ENCODE data around the gene TMC1. TPM values are rescaled to one million over a fixed set of nuclear protein-coding genes. Genes with fewer than 3 reads are reported as not detected.
"Not testable (repeated sequence)": the region's sequence is repeated elsewhere in the genome, so short reads cannot be mapped to it uniquely, and the experiment has no call there.

TMC1 gene
- polyA plus RNA-seq, 4 donors: 0.12 to 0.25 TPM; not detected in 2

- no peak overlapping the region for H3K4me3 ChIP-seq (ENCODE audit: low read depth in 1 of 3, low read length in 3 of 3)
- FAIRE-seq (no peak), DNase-seq (peak; percentile 16 to 34)
- H3K9me3 ChIP-seq (ENCODE audit: control insufficient read depth in 2 of 2, insufficient read depth in 1 of 2, low read depth in 1 of 2, low read length in 1 of 2): peaks cover 0 to 17% of the 10 kb centered on the region in 2 donors
- H3K27me3 ChIP-seq (ENCODE audit: control insufficient read depth in 3 of 3, insufficient read depth in 3 of 3, low read length in 3 of 3): no peaks in the 10 kb centered on the region
- H3K4me1 ChIP-seq (ENCODE audit: control insufficient read depth in 3 of 3, insufficient read depth in 2 of 3, low read depth in 1 of 3, low read length in 2 of 3): no peaks in the 10 kb centered on the region
- H3K27ac ChIP-seq (ENCODE audit: low read depth in 1 of 3, low read length in 2 of 3): no peak overlapping the region
- H3K36me3 ChIP-seq (ENCODE audit: control insufficient read depth in 3 of 3, insufficient read depth in 2 of 3, low read depth in 1 of 3, low read length in 3 of 3): no peaks in the 10 kb centered on the region
- WGBS, 3 donors: 65 to 80% (median 76%) methylated on average over 1 of the region's 1 CpG
Observed at GRCh38 chr9:72533322-72533721, 11.9 kb downstream of the TMC1 start.

- no peak for FAIRE-seq
- Histone ChIP-seq H3K9me3 (ENCODE audit: control insufficient read depth in 2 of 2, insufficient read depth in 1 of 2, low read depth in 1 of 2, low read length in 1 of 2) (peaks cover 0 to 17% of the 10 kb centered on the region in 2 donors), H3K4me3 (ENCODE audit: low read depth in 1 of 3, low read length in 3 of 3) (no peak overlapping the region), H3K36me3 (ENCODE audit: control insufficient read depth in 3 of 3, insufficient read depth in 2 of 3, low read depth in 1 of 3, low read length in 3 of 3) (no peaks in the 10 kb centered on the region), H3K27me3 (ENCODE audit: control insufficient read depth in 3 of 3, insufficient read depth in 3 of 3, low read length in 3 of 3) (no peaks in the 10 kb centered on the region), H3K27ac (ENCODE audit: low read depth in 1 of 3, low read length in 2 of 3) (no peak overlapping the region), H3K4me1 (ENCODE audit: control insufficient read depth in 3 of 3, insufficient read depth in 2 of 3, low read depth in 1 of 3, low read length in 2 of 3) (no peaks in the 10 kb centered on the region)
- DNase-seq: no peak
- 81 to 86% (median 81%) methylated on average over 4 of the region's 4 CpGs for WGBS, 3 donors
Observed at GRCh38 chr9:72534931-72535330, 13.5 kb downstream of the TMC1 start.

- Histone ChIP-seq H3K27ac (ENCODE audit: low read depth in 1 of 3, low read length in 2 of 3) (no peak overlapping the region), H3K9me3 (ENCODE audit: control insufficient read depth in 2 of 2, insufficient read depth in 1 of 2, low read depth in 1 of 2, low read length in 1 of 2) (peaks cover 0 to 8% of the 10 kb centered on the region in 2 donors), H3K4me3 (ENCODE audit: low read depth in 1 of 3, low read length in 3 of 3) (no peak overlapping the region), H3K27me3 (ENCODE audit: control insufficient read depth in 3 of 3, insufficient read depth in 3 of 3, low read length in 3 of 3) (no peaks in the 10 kb centered on the region), H3K36me3 (ENCODE audit: control insufficient read depth in 3 of 3, insufficient read depth in 2 of 3, low read depth in 1 of 3, low read length in 3 of 3) (no peaks in the 10 kb centered on the region), H3K4me1 (ENCODE audit: control insufficient read depth in 3 of 3, insufficient read depth in 2 of 3, low read depth in 1 of 3, low read length in 2 of 3) (no peaks in the 10 kb centered on the region)
- FAIRE-seq (no peak), DNase-seq (no peak)
Observed at GRCh38 chr9:72537011-72537545, 15.7 kb downstream of the TMC1 start.

GRCh38 chr9:72537671-72538070 lies 16.3 kb downstream of the TMC1 start:
- no peaks in the 10 kb centered on the region for H3K4me1 ChIP-seq (ENCODE audit: control insufficient read depth in 3 of 3, insufficient read depth in 2 of 3, low read depth in 1 of 3, low read length in 2 of 3)
- FAIRE-seq (no peak), DNase-seq (no peak)
- no peaks in the 10 kb centered on the region for H3K27me3 ChIP-seq (ENCODE audit: control insufficient read depth in 3 of 3, insufficient read depth in 3 of 3, low read length in 3 of 3)
- no peaks in the 10 kb centered on the region for H3K36me3 ChIP-seq (ENCODE audit: control insufficient read depth in 3 of 3, insufficient read depth in 2 of 3, low read depth in 1 of 3, low read length in 3 of 3)
- 72 to 87% (median 84%) methylated on average over 1 of the region's 1 CpG for WGBS, 3 donors
- no peak overlapping the region for H3K4me3 ChIP-seq (ENCODE audit: low read depth in 1 of 3, low read length in 3 of 3)
- H3K9me3 ChIP-seq (ENCODE audit: control insufficient read depth in 2 of 2, insufficient read depth in 1 of 2, low read depth in 1 of 2, low read length in 1 of 2): peaks cover 0 to 8% of the 10 kb centered on the region in 2 donors
- no peak overlapping the region for H3K27ac ChIP-seq (ENCODE audit: low read depth in 1 of 3, low read length in 2 of 3)

DNA sequence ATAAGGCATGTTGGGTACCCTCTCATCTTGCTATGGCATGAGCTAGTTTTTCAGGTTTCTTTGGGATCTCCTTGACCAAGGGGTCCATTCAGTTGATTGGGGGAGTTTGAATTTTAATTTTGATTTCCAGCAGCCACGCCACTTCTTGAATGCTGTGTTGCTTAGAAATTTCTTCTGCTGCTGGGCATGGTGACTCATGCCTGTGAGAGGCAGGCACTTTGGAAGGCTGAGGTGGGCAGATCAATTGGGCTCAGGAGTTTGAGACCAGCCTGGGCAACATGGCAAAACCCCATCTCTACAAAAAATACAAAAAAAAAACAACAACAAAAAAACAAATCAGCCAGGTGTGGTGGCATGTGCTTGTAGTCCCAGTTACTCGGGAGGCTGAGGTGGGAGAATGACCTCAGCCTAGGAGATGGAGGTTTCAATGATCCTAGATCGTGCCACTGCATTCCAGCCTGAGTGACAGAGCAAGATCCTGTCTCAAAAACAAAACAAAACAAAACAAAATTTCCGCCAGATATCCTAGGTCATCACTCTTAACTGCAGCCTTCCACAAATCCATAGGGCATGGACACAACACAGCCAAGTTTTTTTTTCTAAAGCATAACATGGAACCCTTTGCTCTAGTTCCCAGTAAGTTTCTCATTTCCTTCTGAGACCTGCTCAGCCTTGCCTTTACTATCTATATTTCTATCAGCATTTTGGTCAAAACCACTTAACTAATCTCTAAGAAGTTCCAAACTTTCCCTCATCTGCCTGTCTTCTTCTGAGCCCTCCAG lies 17.7 kb downstream of the TMC1 start:
- Histone ChIP-seq H3K36me3 (ENCODE audit: control insufficient read depth in 3 of 3, insufficient read depth in 2 of 3, low read depth in 1 of 3, low read length in 3 of 3) (no peaks in the 10 kb centered on the region), H3K9me3 (ENCODE audit: control insufficient read depth in 2 of 2, insufficient read depth in 1 of 2, low read depth in 1 of 2, low read length in 1 of 2) (peaks cover 0 to 8% of the 10 kb centered on the region in 2 donors), H3K27me3 (ENCODE audit: control insufficient read depth in 3 of 3, insufficient read depth in 3 of 3, low read length in 3 of 3) (no peaks in the 10 kb centered on the region), H3K4me1 (ENCODE audit: control insufficient read depth in 3 of 3, insufficient read depth in 2 of 3, low read depth in 1 of 3, low read length in 2 of 3) (no peaks in the 10 kb centered on the region), H3K4me3 (ENCODE audit: low read depth in 1 of 3, low read length in 3 of 3) (no peak overlapping the region), H3K27ac (ENCODE audit: low read depth in 1 of 3, low read length in 2 of 3) (no peak overlapping the region)
- FAIRE-seq (no peak), DNase-seq (no peak)
- WGBS, 3 donors: 87 to 89% (median 88%) methylated on average over 4 of the region's 4 CpGs

DNA sequence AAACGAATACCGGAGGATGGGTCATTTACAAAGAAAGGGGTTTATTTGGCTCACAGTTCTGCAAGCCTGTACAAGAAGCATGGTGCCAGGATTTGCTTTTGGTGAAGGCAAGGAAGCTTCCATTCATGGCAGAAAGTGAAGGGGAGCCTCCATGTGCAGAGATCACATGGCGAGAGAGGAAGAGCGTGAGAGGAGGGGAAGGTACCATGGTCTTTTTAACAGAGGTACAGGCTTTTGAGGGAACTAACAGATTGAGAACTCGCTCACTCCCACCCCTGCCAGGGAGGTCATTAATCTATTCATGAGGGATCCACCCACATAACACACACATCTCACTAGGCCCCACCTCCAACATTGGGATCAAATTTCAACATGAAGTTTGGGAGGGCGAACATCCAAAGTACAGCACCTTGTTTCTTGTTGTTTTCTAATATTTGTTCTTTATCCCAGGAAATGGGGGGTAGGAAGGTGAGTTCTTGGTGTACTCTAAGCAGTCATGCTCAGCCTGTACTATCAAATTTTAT lies 18.5 kb downstream of the TMC1 start:
- Histone ChIP-seq H3K4me1 (ENCODE audit: control insufficient read depth in 3 of 3, insufficient read depth in 2 of 3, low read depth in 1 of 3, low read length in 2 of 3) (no peaks in the 10 kb centered on the region), H3K9me3 (ENCODE audit: control insufficient read depth in 2 of 2, insufficient read depth in 1 of 2, low read depth in 1 of 2, low read length in 1 of 2) (peaks cover 0 to 8% of the 10 kb centered on the region in 2 donors), H3K4me3 (ENCODE audit: low read depth in 1 of 3, low read length in 3 of 3) (no peak overlapping the region), H3K27ac (ENCODE audit: low read depth in 1 of 3, low read length in 2 of 3) (no peak overlapping the region), H3K36me3 (ENCODE audit: control insufficient read depth in 3 of 3, insufficient read depth in 2 of 3, low read depth in 1 of 3, low read length in 3 of 3) (no peaks in the 10 kb centered on the region), H3K27me3 (ENCODE audit: control insufficient read depth in 3 of 3, insufficient read depth in 3 of 3, low read length in 3 of 3) (no peaks in the 10 kb centered on the region)
- WGBS, 3 donors: 90 to 92% (median 91%) methylated on average over 6 of the region's 6 CpGs
- DNase-seq: no peak
- no peak for FAIRE-seq

- no peak overlapping the region for H3K4me3 ChIP-seq (ENCODE audit: low read depth in 1 of 3, low read length in 3 of 3)
- H3K4me1 ChIP-seq (ENCODE audit: control insufficient read depth in 3 of 3, insufficient read depth in 2 of 3, low read depth in 1 of 3, low read length in 2 of 3): no peaks in the 10 kb centered on the region
- H3K9me3 ChIP-seq (ENCODE audit: control insufficient read depth in 2 of 2, insufficient read depth in 1 of 2, low read depth in 1 of 2, low read length in 1 of 2): peaks cover 0 to 8% of the 10 kb centered on the region in 2 donors
- DNase-seq (no peak), FAIRE-seq (no peak)
- no peak overlapping the region for H3K27ac ChIP-seq (ENCODE audit: low read depth in 1 of 3, low read length in 2 of 3)
- H3K27me3 ChIP-seq (ENCODE audit: control insufficient read depth in 3 of 3, insufficient read depth in 3 of 3, low read length in 3 of 3): no peaks in the 10 kb centered on the region
- 65 to 84% (median 68%) methylated on average over 6 of the region's 6 CpGs for WGBS, 3 donors
- H3K36me3 ChIP-seq (ENCODE audit: control insufficient read depth in 3 of 3, insufficient read depth in 2 of 3, low read depth in 1 of 3, low read length in 3 of 3): no peaks in the 10 kb centered on the region
Observed at GRCh38 chr9:72540348-72540873, 19.0 kb downstream of the TMC1 start.

DNA sequence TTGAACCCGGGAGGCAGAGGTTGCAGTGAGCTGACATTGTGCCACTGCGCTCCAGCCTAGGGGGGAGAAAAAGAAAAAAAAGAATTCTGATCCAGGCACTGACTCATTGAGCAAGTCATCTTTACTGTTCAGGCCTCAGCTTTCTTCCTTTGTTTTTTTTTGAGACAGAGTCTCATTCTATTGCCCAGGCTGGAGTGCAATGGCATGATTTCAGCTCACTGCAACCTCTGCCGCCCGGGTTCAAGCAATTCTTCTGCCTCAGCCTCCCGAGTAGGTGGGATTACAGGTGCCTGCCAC lies 21.1 kb downstream of the TMC1 start:
- H3K4me3 ChIP-seq (ENCODE audit: low read depth in 1 of 3, low read length in 3 of 3); FAIRE-seq; H3K27me3 ChIP-seq (ENCODE audit: control insufficient read depth in 3 of 3, insufficient read depth in 3 of 3, low read length in 3 of 3); H3K9me3 ChIP-seq (ENCODE audit: control insufficient read depth in 2 of 2, insufficient read depth in 1 of 2, low read depth in 1 of 2, low read length in 1 of 2); H3K36me3 ChIP-seq (ENCODE audit: control insufficient read depth in 3 of 3, insufficient read depth in 2 of 3, low read depth in 1 of 3, low read length in 3 of 3); DNase-seq; H3K27ac ChIP-seq (ENCODE audit: low read depth in 1 of 3, low read length in 2 of 3); H3K4me1 ChIP-seq (ENCODE audit: control insufficient read depth in 3 of 3, insufficient read depth in 2 of 3, low read depth in 1 of 3, low read length in 2 of 3): not testable (repeated sequence)
- 77 to 87% (median 78%) methylated on average over 5 of the region's 5 CpGs for WGBS, 3 donors
